NOMO-1 (cell line): Measurements from ENCODE around the gene CC2D2A.
"Not testable (repeated sequence)": the region's sequence is repeated elsewhere in the genome, so short reads cannot be mapped to it uniquely, and the experiment has no call there.

Source experiments
- DNase-seq, 2 experiments: peaks; one replicate each; lab custom pipeline; 2025; ENCODE audit not compliant: unreplicated experiment in 2 of 2; lab: John Stamatoyannopoulos, UW

CC2D2A gene

GRCh38 chr4:15510961-15511360, 41.3 kb downstream of the CC2D2A start:
- no peak for DNase-seq

- DNase-seq: no peak
Measured at GRCh38 chr4:15513545-15513944, 43.9 kb downstream of the CC2D2A start.

GRCh38 chr4:15515106-15515505, 45.4 kb downstream of the CC2D2A start:
- no peak for DNase-seq

GRCh38 chr4:15516494-15516893, 46.8 kb downstream of the CC2D2A start:
- DNase-seq: no peak

- not testable (repeated sequence) for DNase-seq
Measured at GRCh38 chr4:15517681-15518080, 48.0 kb downstream of the CC2D2A start.

- DNase-seq: no peak
Measured at GRCh38 chr4:15521442-15522039, 51.9 kb downstream of the CC2D2A start.

GRCh38 chr4:15525080-15525479, 55.4 kb downstream of the CC2D2A start:
- no peak for DNase-seq

GRCh38 chr4:15526924-15527592, 57.4 kb downstream of the CC2D2A start:
- DNase-seq: no peak

- no peak for DNase-seq
Measured at GRCh38 chr4:15531792-15532191, 62.1 kb downstream of the CC2D2A start.

- DNase-seq: no peak
Measured at GRCh38 chr4:15533817-15534216, 64.1 kb downstream of the CC2D2A start.

GRCh38 chr4:15535599-15535998, 65.9 kb downstream of the CC2D2A start:
- no peak for DNase-seq

- DNase-seq: no peak
Measured at GRCh38 chr4:15536552-15537499, 67.1 kb downstream of the CC2D2A start.

GRCh38 chr4:15541941-15542340, 72.3 kb downstream of the CC2D2A start:
- no peak for DNase-seq

- no peak for DNase-seq
Measured at GRCh38 chr4:15542760-15543159, 73.1 kb downstream of the CC2D2A start.

- no peak for DNase-seq
Measured at GRCh38 chr4:15543537-15544247, 74.0 kb downstream of the CC2D2A start.

GRCh38 chr4:15544248-15544729, 74.6 kb downstream of the CC2D2A start:
- DNase-seq: no peak

- no peak for DNase-seq
Measured at GRCh38 chr4:15545371-15545770, 75.7 kb downstream of the CC2D2A start.

- peak; percentile 9 to 22 for DNase-seq
Measured at GRCh38 chr4:15547392-15547791, 77.7 kb downstream of the CC2D2A start.

GRCh38 chr4:15550491-15550890, 80.8 kb downstream of the CC2D2A start:
- DNase-seq: no peak

GRCh38 chr4:15551740-15552446, 82.2 kb downstream of the CC2D2A start:
- no peak for DNase-seq
